ENCODE results near the gene NELFCD.
A peak's percentile ranks its signal among the peaks of the same experiment; 100 is the strongest.
"Not testable (repeated sequence)": the region's sequence is repeated elsewhere in the genome, so short reads cannot be mapped to it uniquely, and the experiment has no call there.

The NELFCD gene

GRCh38 chr20:58944610-58945009 lies 36.4 kb upstream of the NELFCD start:
- H3K27ac ChIP-seq, result no peak overlapping the region
- TF ChIP-seq ZFX (IDR thresholded peaks at IDR 0.05; ENCODE audit: borderline replicate concordance), result no peak
- no peak for TF ChIP-seq CTCF (IDR thresholded peaks at IDR 0.05)

GRCh38 chr20:58945965-58946631 lies 35.0 kb upstream of the NELFCD start:
- TF ChIP-seq ZFX (IDR thresholded peaks at IDR 0.05; ENCODE audit: borderline replicate concordance) (no peak), CTCF (IDR thresholded peaks at IDR 0.05) (no peak)
- H3K27ac ChIP-seq, result no peak overlapping the region

GRCh38 chr20:58947797-58948388 lies 33.2 kb upstream of the NELFCD start:
- not testable (repeated sequence) for H3K27ac ChIP-seq

GRCh38 chr20:58950603-58951002 lies 30.5 kb upstream of the NELFCD start:
- TF ChIP-seq CTCF (IDR thresholded peaks at IDR 0.05) (peak; percentile 19), ZFX (IDR thresholded peaks at IDR 0.05; ENCODE audit: borderline replicate concordance) (no peak)

GRCh38 chr20:58953050-58953449 lies 28.0 kb upstream of the NELFCD start:
- H3K27ac ChIP-seq, result no peak overlapping the region
- no peak for TF ChIP-seq CTCF (IDR thresholded peaks at IDR 0.05)
- no peak for TF ChIP-seq ZFX (IDR thresholded peaks at IDR 0.05; ENCODE audit: borderline replicate concordance)

More at GRCh38 chr20:58950603-58951002, 30.5 kb upstream of the NELFCD start:
- H3K27ac ChIP-seq, result no peak overlapping the region

- no peak overlapping the region for H3K27ac ChIP-seq
- TF ChIP-seq ZFX (IDR thresholded peaks at IDR 0.05; ENCODE audit: borderline replicate concordance), result no peak
- TF ChIP-seq CTCF (IDR thresholded peaks at IDR 0.05), result no peak
Observed at GRCh38 chr20:58956078-58956477, 25.0 kb upstream of the NELFCD start.

GRCh38 chr20:58959652-58960051 lies 21.4 kb upstream of the NELFCD start:
- H3K27ac ChIP-seq, result no peak overlapping the region
- TF ChIP-seq ZFX (IDR thresholded peaks at IDR 0.05; ENCODE audit: borderline replicate concordance) (no peak), CTCF (IDR thresholded peaks at IDR 0.05) (no peak)

All from 22Rv1 (cell line).